SK-N-SH treated with all-trans-retinoic acid at 6 μM for 48 hours (cell line): ENCODE data around the gene MR1.
A peak's percentile ranks its signal among the peaks of the same experiment; 100 is the strongest.

ENCODE experiments used
- ATAC-seq: fragments of 200-7000 bp; cut with Tn5 transposase; 3 replicates; pipeline ENCODE4 v1.9.1; 2020; ENCODE audit warnings: mild to moderate bottlenecking, moderate library complexity
- BACH2 ChIP-seq: fragments of 250-450 bp; sonication (Bioruptor Pico); IDR thresholded peaks from 2 replicates; pipeline ENCODE4 v1.9.0; 2021; ENCODE audit warnings: mild to moderate bottlenecking, borderline replicate concordance
- CREB5 ChIP-seq: fragments of 250-450 bp; sonication (Bioruptor Pico); IDR thresholded peaks from 2 replicates; pipeline ENCODE4 v1.5.1; 2020; ENCODE audit warnings: low read depth, mild to moderate bottlenecking, moderate library complexity
- CSDC2 ChIP-seq: fragments of 250-450 bp; sonication (Bioruptor Pico); IDR thresholded peaks from 2 replicates; pipeline ENCODE4 v1.5.0; 2020; ENCODE audit warnings: mild to moderate bottlenecking, moderate library complexity
- CSRNP3 ChIP-seq: fragments of 250-450 bp; sonication (Bioruptor Pico); IDR thresholded peaks from 2 replicates; pipeline ENCODE4 v1.5.1; 2021; ENCODE audit warnings: mild to moderate bottlenecking, moderate library complexity
- GLIS3 ChIP-seq: fragments of 250-450 bp; sonication (Bioruptor Pico); IDR thresholded peaks from 2 replicates; pipeline ENCODE4 v1.5.0; 2020; ENCODE audit warnings: mild to moderate bottlenecking, moderate library complexity
- OSR1 ChIP-seq: fragments of 250-450 bp; sonication (Bioruptor Pico); IDR thresholded peaks from 2 replicates; pipeline ENCODE4 v1.8.0; 2022; ENCODE audit warnings: moderate library complexity, mild to moderate bottlenecking, inconsistent platforms
- PATZ1 ChIP-seq: fragments of 250-450 bp; sonication (Bioruptor Pico); IDR thresholded peaks from 2 replicates; pipeline ENCODE4 v1.8.0; 2020; ENCODE audit warnings: mild to moderate bottlenecking, moderate library complexity, borderline replicate concordance
- PPARA ChIP-seq: fragments of 250-450 bp; sonication (Bioruptor Pico); IDR thresholded peaks from 2 replicates; pipeline ENCODE4 v1.5.0; 2020; ENCODE audit warnings: mild to moderate bottlenecking, borderline replicate concordance
- RARB ChIP-seq: fragments of 250-450 bp; sonication (Bioruptor Pico); IDR thresholded peaks from 2 replicates; pipeline ENCODE4 v1.8.0; 2021; ENCODE audit warnings: mild to moderate bottlenecking, moderate library complexity
- SNAI2 ChIP-seq: fragments of 250-450 bp; sonication (Bioruptor Pico); IDR thresholded peaks from 2 replicates; pipeline ENCODE4 v1.5.0; 2020; ENCODE audit warnings: mild to moderate bottlenecking, moderate library complexity
- TCF4 ChIP-seq: fragments of 250-450 bp; sonication (Bioruptor Pico); IDR thresholded peaks from 2 replicates; pipeline ENCODE4 v1.8.0; 2021; ENCODE audit warnings: mild to moderate bottlenecking, moderate library complexity, borderline replicate concordance
- TOX ChIP-seq: fragments of 250-450 bp; sonication (Bioruptor Pico); IDR thresholded peaks from 2 replicates; pipeline ENCODE4 v1.8.0; 2021; ENCODE audit warnings: mild to moderate bottlenecking, moderate library complexity, borderline replicate concordance
- ZC3H10 ChIP-seq: fragments of 250-450 bp; sonication (Bioruptor Pico); IDR thresholded peaks from 2 replicates; pipeline ENCODE4 v1.5.1; 2021; ENCODE audit warnings: mild to moderate bottlenecking, moderate library complexity
- ZNF565 ChIP-seq: fragments of 450-650 bp; formaldehyde crosslinking; conservative IDR thresholded peaks from 2 replicates; pipeline ENCODE4 v1.5.0; 2020; ENCODE audit warnings: low read depth, mild to moderate bottlenecking, moderate library complexity
- ZNF70 ChIP-seq: fragments of 450-650 bp; formaldehyde crosslinking; IDR thresholded peaks from 2 replicates; pipeline ENCODE4 v1.5.0; 2020; ENCODE audit warnings: mild to moderate bottlenecking, moderate library complexity
- TF ChIP-seq, protein P1 (sequence below): fragments of 250-450 bp; sonication (Bioruptor Pico); IDR thresholded peaks from 2 replicates; pipeline ENCODE4 v1.5.0; 2020; ENCODE audit warnings: mild to moderate bottlenecking, moderate library complexity
- TF ChIP-seq, protein P2 (sequence below): fragments of 250-450 bp; sonication (Bioruptor Pico); IDR thresholded peaks from 2 replicates; pipeline ENCODE4 v1.8.0; 2021; ENCODE audit warnings: low read depth, mild to moderate bottlenecking, moderate library complexity, borderline replicate concordance

Gene MR1

GRCh38 chr1:181104042-181104789 lies 70.4 kb downstream of the MR1 start:
- TF ChIP-seq ZNF70 (CRISPR knock-in tag) (0 out of 2 replicates have a peak, but pooled peaks have one; percentile 22), ZNF565 (CRISPR knock-in tag) (no peak), GLIS3 (CRISPR knock-in tag) (no peak), PATZ1 (CRISPR knock-in tag) (no peak), BACH2 (CRISPR knock-in tag) (no peak), OSR1 (CRISPR knock-in tag) (no peak)
- TF ChIP-seq, protein P1, sequence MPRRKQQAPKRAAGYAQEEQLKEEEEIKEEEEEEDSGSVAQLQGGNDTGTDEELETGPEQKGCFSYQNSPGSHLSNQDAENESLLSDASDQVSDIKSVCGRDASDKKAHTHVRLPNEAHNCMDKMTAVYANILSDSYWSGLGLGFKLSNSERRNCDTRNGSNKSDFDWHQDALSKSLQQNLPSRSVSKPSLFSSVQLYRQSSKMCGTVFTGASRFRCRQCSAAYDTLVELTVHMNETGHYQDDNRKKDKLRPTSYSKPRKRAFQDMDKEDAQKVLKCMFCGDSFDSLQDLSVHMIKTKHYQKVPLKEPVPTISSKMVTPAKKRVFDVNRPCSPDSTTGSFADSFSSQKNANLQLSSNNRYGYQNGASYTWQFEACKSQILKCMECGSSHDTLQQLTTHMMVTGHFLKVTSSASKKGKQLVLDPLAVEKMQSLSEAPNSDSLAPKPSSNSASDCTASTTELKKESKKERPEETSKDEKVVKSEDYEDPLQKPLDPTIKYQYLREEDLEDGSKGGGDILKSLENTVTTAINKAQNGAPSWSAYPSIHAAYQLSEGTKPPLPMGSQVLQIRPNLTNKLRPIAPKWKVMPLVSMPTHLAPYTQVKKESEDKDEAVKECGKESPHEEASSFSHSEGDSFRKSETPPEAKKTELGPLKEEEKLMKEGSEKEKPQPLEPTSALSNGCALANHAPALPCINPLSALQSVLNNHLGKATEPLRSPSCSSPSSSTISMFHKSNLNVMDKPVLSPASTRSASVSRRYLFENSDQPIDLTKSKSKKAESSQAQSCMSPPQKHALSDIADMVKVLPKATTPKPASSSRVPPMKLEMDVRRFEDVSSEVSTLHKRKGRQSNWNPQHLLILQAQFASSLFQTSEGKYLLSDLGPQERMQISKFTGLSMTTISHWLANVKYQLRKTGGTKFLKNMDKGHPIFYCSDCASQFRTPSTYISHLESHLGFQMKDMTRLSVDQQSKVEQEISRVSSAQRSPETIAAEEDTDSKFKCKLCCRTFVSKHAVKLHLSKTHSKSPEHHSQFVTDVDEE (CRISPR knock-in tag): 0 out of 2 replicates have a peak, but pooled peaks have one; percentile 17
- ATAC-seq: peak; percentile 16

- no peak for ATAC-seq
- no peak for TF ChIP-seq CREB5 (CRISPR knock-in tag)
Measured at GRCh38 chr1:181104790-181105133, 71.0 kb downstream of the MR1 start.

GRCh38 chr1:181105134-181106021 lies 71.6 kb downstream of the MR1 start:
- ATAC-seq: peak; percentile 76
- TF ChIP-seq, protein P2, sequence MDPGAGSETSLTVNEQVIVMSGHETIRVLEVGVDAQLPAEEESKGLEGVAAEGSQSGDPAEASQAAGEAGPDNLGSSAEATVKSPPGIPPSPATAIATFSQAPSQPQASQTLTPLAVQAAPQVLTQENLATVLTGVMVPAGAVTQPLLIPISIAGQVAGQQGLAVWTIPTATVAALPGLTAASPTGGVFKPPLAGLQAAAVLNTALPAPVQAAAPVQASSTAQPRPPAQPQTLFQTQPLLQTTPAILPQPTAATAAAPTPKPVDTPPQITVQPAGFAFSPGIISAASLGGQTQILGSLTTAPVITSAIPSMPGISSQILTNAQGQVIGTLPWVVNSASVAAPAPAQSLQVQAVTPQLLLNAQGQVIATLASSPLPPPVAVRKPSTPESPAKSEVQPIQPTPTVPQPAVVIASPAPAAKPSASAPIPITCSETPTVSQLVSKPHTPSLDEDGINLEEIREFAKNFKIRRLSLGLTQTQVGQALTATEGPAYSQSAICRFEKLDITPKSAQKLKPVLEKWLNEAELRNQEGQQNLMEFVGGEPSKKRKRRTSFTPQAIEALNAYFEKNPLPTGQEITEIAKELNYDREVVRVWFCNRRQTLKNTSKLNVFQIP (CRISPR knock-in tag): 0 out of 2 replicates have a peak, but pooled peaks have one; percentile 19
- no peak for TF ChIP-seq GLIS3 (CRISPR knock-in tag)
- TF ChIP-seq, all 23 proteins: peak for 1

- TF ChIP-seq TOX (CRISPR knock-in tag) (no peak), CSRNP3 (CRISPR knock-in tag) (no peak), CSDC2 (no peak), RARB (CRISPR knock-in tag) (no peak), GLIS3 (CRISPR knock-in tag) (no peak), PATZ1 (CRISPR knock-in tag) (no peak), CREB5 (CRISPR knock-in tag) (no peak), PPARA (CRISPR knock-in tag) (no peak), TCF4 (no peak), BACH2 (CRISPR knock-in tag) (no peak), ZC3H10 (no peak), SNAI2 (CRISPR knock-in tag) (no peak), OSR1 (CRISPR knock-in tag) (no peak)
- TF ChIP-seq, protein P2 (CRISPR knock-in tag): no peak
Measured at GRCh38 chr1:181106022-181106312, 72.2 kb downstream of the MR1 start.

More at GRCh38 chr1:181106022-181106312, 72.2 kb downstream of the MR1 start:
- ATAC-seq: no peak
